Measurements from ENCODE around the gene BCL7A.

GRCh38 chr12:122096014-122096413 lies 74.3 kb downstream of the BCL7A start:
- TF ChIP-seq CTCF (conservative IDR thresholded peaks at IDR 0.05; ENCODE audit: low read length) (no peak), EZH2phosphoT487 (IDR thresholded peaks at IDR 0.05; ENCODE audit: borderline replicate concordance) (no peak)
